SK-N-SH treated with all-trans-retinoic acid at 6 μM for 48 hours (cell line): ENCODE data around the gene CRACR2A.

Source experiments
- ATAC-seq: fragments of 200-7000 bp; cut with Tn5 transposase; 3 replicates; pipeline ENCODE4 v1.9.1; 2020; ENCODE audit warnings: mild to moderate bottlenecking, moderate library complexity
- ARNTL ChIP-seq: fragments of 450-650 bp; formaldehyde crosslinking; IDR thresholded peaks from 2 replicates; pipeline ENCODE4 v1.5.0; 2020; ENCODE audit warnings: low read depth, mild to moderate bottlenecking, moderate library complexity, borderline replicate concordance
- BACH2 ChIP-seq: fragments of 250-450 bp; sonication (Bioruptor Pico); IDR thresholded peaks from 2 replicates; pipeline ENCODE4 v1.9.0; 2021; ENCODE audit warnings: mild to moderate bottlenecking, borderline replicate concordance
- CSDC2 ChIP-seq: fragments of 250-450 bp; sonication (Bioruptor Pico); IDR thresholded peaks from 2 replicates; pipeline ENCODE4 v1.5.0; 2020; ENCODE audit warnings: mild to moderate bottlenecking, moderate library complexity
- CSRNP3 ChIP-seq: fragments of 250-450 bp; sonication (Bioruptor Pico); IDR thresholded peaks from 2 replicates; pipeline ENCODE4 v1.5.1; 2021; ENCODE audit warnings: mild to moderate bottlenecking, moderate library complexity
- ESRRG ChIP-seq: fragments of 250-450 bp; sonication (Bioruptor Pico); IDR thresholded peaks from 2 replicates; pipeline ENCODE4 v1.6.1; 2021; ENCODE audit warnings: mild to moderate bottlenecking
- GLIS3 ChIP-seq: fragments of 250-450 bp; sonication (Bioruptor Pico); IDR thresholded peaks from 2 replicates; pipeline ENCODE4 v1.5.0; 2020; ENCODE audit warnings: mild to moderate bottlenecking, moderate library complexity
- ISL1 ChIP-seq: fragments of 250-450 bp; sonication (Bioruptor Pico); IDR thresholded peaks from 2 replicates; pipeline ENCODE4 v2.1.2; 2022; ENCODE audit warnings: mild to moderate bottlenecking, moderate library complexity
- OSR1 ChIP-seq: fragments of 250-450 bp; sonication (Bioruptor Pico); IDR thresholded peaks from 2 replicates; pipeline ENCODE4 v1.8.0; 2022; ENCODE audit warnings: moderate library complexity, mild to moderate bottlenecking, inconsistent platforms
- PATZ1 ChIP-seq: fragments of 250-450 bp; sonication (Bioruptor Pico); IDR thresholded peaks from 2 replicates; pipeline ENCODE4 v1.8.0; 2020; ENCODE audit warnings: mild to moderate bottlenecking, moderate library complexity, borderline replicate concordance
- PPARA ChIP-seq: fragments of 250-450 bp; sonication (Bioruptor Pico); IDR thresholded peaks from 2 replicates; pipeline ENCODE4 v1.5.0; 2020; ENCODE audit warnings: mild to moderate bottlenecking, borderline replicate concordance
- RARB ChIP-seq: fragments of 250-450 bp; sonication (Bioruptor Pico); IDR thresholded peaks from 2 replicates; pipeline ENCODE4 v1.8.0; 2021; ENCODE audit warnings: mild to moderate bottlenecking, moderate library complexity
- SNAI2 ChIP-seq: fragments of 250-450 bp; sonication (Bioruptor Pico); IDR thresholded peaks from 2 replicates; pipeline ENCODE4 v1.5.0; 2020; ENCODE audit warnings: mild to moderate bottlenecking, moderate library complexity
- TCF4 ChIP-seq: fragments of 250-450 bp; sonication (Bioruptor Pico); IDR thresholded peaks from 2 replicates; pipeline ENCODE4 v1.8.0; 2021; ENCODE audit warnings: mild to moderate bottlenecking, moderate library complexity, borderline replicate concordance
- TOX ChIP-seq: fragments of 250-450 bp; sonication (Bioruptor Pico); IDR thresholded peaks from 2 replicates; pipeline ENCODE4 v1.8.0; 2021; ENCODE audit warnings: mild to moderate bottlenecking, moderate library complexity, borderline replicate concordance
- ZC3H10 ChIP-seq: fragments of 250-450 bp; sonication (Bioruptor Pico); IDR thresholded peaks from 2 replicates; pipeline ENCODE4 v1.5.1; 2021; ENCODE audit warnings: mild to moderate bottlenecking, moderate library complexity
- ZFP3 ChIP-seq: fragments of 250-450 bp; sonication (Bioruptor Pico); IDR thresholded peaks from 2 replicates; pipeline ENCODE4 v1.5.0; 2020; ENCODE audit warnings: mild to moderate bottlenecking, moderate library complexity
- ZFP30 ChIP-seq: fragments of 450-650 bp; formaldehyde crosslinking; IDR thresholded peaks from 2 replicates; pipeline ENCODE4 v1.5.0; 2022; ENCODE audit warnings: mild to moderate bottlenecking, moderate library complexity
- ZNF565 ChIP-seq: fragments of 450-650 bp; formaldehyde crosslinking; conservative IDR thresholded peaks from 2 replicates; pipeline ENCODE4 v1.5.0; 2020; ENCODE audit warnings: low read depth, mild to moderate bottlenecking, moderate library complexity
- ZNF70 ChIP-seq: fragments of 450-650 bp; formaldehyde crosslinking; IDR thresholded peaks from 2 replicates; pipeline ENCODE4 v1.5.0; 2020; ENCODE audit warnings: mild to moderate bottlenecking, moderate library complexity
- ZNF8 ChIP-seq: fragments of 450-650 bp; formaldehyde crosslinking; IDR thresholded peaks from 2 replicates; pipeline ENCODE4 v1.5.0; 2020; ENCODE audit warnings: mild to moderate bottlenecking, moderate library complexity
- TF ChIP-seq, protein P1 (sequence below): fragments of 250-450 bp; sonication (Bioruptor Pico); IDR thresholded peaks from 2 replicates; pipeline ENCODE4 v1.5.0; 2020; ENCODE audit warnings: mild to moderate bottlenecking, moderate library complexity
- TF ChIP-seq, protein P2 (sequence below): fragments of 250-450 bp; sonication (Bioruptor Pico); IDR thresholded peaks from 2 replicates; pipeline ENCODE4 v1.5.1; 2020; ENCODE audit warnings: low read depth, mild to moderate bottlenecking, moderate library complexity
- TF ChIP-seq, protein P3 (sequence below): fragments of 250-450 bp; sonication (Bioruptor Pico); IDR thresholded peaks from 2 replicates; pipeline ENCODE4 v1.8.0; 2021; ENCODE audit warnings: low read depth, mild to moderate bottlenecking, moderate library complexity, borderline replicate concordance

The CRACR2A gene

DNA sequence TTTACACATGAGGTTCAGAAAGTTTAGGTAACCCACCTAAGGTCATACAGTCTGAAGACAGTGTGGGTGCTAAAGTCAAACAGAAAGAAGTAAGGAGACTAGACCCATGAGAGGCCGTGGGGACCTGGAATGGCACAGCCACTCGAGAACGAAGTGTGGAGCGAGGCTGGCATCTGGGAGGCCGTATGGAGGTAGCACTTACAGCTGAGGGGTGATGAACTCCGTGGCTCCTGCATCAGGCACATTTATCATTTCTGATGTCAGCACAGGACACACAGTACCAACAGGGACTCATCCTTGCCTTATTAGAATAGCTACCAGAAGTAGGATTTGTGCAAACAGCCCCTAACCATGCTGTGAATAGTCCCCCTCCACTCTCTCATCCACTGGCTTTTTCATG is 30.5 kb downstream of the CRACR2A start:
- TF ChIP-seq TOX (no peak), TCF4 (CRISPR knock-in tag) (no peak), PATZ1 (CRISPR knock-in tag) (no peak)
- no peak for ATAC-seq

- no peak for TF ChIP-seq ZC3H10
- TF ChIP-seq, protein P1, sequence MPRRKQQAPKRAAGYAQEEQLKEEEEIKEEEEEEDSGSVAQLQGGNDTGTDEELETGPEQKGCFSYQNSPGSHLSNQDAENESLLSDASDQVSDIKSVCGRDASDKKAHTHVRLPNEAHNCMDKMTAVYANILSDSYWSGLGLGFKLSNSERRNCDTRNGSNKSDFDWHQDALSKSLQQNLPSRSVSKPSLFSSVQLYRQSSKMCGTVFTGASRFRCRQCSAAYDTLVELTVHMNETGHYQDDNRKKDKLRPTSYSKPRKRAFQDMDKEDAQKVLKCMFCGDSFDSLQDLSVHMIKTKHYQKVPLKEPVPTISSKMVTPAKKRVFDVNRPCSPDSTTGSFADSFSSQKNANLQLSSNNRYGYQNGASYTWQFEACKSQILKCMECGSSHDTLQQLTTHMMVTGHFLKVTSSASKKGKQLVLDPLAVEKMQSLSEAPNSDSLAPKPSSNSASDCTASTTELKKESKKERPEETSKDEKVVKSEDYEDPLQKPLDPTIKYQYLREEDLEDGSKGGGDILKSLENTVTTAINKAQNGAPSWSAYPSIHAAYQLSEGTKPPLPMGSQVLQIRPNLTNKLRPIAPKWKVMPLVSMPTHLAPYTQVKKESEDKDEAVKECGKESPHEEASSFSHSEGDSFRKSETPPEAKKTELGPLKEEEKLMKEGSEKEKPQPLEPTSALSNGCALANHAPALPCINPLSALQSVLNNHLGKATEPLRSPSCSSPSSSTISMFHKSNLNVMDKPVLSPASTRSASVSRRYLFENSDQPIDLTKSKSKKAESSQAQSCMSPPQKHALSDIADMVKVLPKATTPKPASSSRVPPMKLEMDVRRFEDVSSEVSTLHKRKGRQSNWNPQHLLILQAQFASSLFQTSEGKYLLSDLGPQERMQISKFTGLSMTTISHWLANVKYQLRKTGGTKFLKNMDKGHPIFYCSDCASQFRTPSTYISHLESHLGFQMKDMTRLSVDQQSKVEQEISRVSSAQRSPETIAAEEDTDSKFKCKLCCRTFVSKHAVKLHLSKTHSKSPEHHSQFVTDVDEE (CRISPR knock-in tag), result no peak
- TF ChIP-seq ZFP3, result no peak
- no peak for TF ChIP-seq ZNF8 (CRISPR knock-in tag)
- no peak for TF ChIP-seq TCF4 (CRISPR knock-in tag)
- TF ChIP-seq ZFP30 (CRISPR knock-in tag), result no peak
- no peak for TF ChIP-seq ARNTL
- TF ChIP-seq ISL1, result no peak
- TF ChIP-seq OSR1 (CRISPR knock-in tag), result no peak
- TF ChIP-seq RARB (CRISPR knock-in tag), result no peak
- no peak for TF ChIP-seq SNAI2 (CRISPR knock-in tag)
- TF ChIP-seq, protein P2, sequence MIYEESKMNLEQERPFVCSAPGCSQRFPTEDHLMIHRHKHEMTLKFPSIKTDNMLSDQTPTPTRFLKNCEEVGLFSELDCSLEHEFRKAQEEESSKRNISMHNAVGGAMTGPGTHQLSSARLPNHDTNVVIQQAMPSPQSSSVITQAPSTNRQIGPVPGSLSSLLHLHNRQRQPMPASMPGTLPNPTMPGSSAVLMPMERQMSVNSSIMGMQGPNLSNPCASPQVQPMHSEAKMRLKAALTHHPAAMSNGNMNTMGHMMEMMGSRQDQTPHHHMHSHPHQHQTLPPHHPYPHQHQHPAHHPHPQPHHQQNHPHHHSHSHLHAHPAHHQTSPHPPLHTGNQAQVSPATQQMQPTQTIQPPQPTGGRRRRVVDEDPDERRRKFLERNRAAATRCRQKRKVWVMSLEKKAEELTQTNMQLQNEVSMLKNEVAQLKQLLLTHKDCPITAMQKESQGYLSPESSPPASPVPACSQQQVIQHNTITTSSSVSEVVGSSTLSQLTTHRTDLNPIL (CRISPR knock-in tag), result no peak
- no peak for TF ChIP-seq GLIS3 (CRISPR knock-in tag)
- TF ChIP-seq ZNF70 (CRISPR knock-in tag), result no peak
- no peak for TF ChIP-seq CSDC2 (CRISPR knock-in tag)
- no peak for TF ChIP-seq TOX
- no peak for TF ChIP-seq CSRNP3 (CRISPR knock-in tag)
- no peak for TF ChIP-seq ZNF565 (CRISPR knock-in tag)
- no peak for TF ChIP-seq PPARA (CRISPR knock-in tag)
- no peak for ATAC-seq
These were observed 32.1 kb downstream of the CRACR2A start for GRCh38 chr12:3720772-3721171.

GRCh38 chr12:3718100-3718499 is 34.8 kb downstream of the CRACR2A start:
- ATAC-seq, result no peak
- TF ChIP-seq BACH2 (no peak), OSR1 (CRISPR knock-in tag) (no peak), ZNF8 (CRISPR knock-in tag) (no peak), ESRRG (no peak), PATZ1 (CRISPR knock-in tag) (no peak), ZFP3 (no peak), TOX (no peak), ZNF565 (CRISPR knock-in tag) (no peak), RARB (CRISPR knock-in tag) (no peak), ISL1 (no peak), GLIS3 (CRISPR knock-in tag) (no peak), SNAI2 (CRISPR knock-in tag) (no peak), ZFP30 (CRISPR knock-in tag) (no peak)
- TF ChIP-seq, protein P1 (CRISPR knock-in tag), result no peak
- TF ChIP-seq, protein P3, sequence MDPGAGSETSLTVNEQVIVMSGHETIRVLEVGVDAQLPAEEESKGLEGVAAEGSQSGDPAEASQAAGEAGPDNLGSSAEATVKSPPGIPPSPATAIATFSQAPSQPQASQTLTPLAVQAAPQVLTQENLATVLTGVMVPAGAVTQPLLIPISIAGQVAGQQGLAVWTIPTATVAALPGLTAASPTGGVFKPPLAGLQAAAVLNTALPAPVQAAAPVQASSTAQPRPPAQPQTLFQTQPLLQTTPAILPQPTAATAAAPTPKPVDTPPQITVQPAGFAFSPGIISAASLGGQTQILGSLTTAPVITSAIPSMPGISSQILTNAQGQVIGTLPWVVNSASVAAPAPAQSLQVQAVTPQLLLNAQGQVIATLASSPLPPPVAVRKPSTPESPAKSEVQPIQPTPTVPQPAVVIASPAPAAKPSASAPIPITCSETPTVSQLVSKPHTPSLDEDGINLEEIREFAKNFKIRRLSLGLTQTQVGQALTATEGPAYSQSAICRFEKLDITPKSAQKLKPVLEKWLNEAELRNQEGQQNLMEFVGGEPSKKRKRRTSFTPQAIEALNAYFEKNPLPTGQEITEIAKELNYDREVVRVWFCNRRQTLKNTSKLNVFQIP (CRISPR knock-in tag), result no peak
